ENCODE results near the gene FGFR2.

Gene FGFR2

DNA sequence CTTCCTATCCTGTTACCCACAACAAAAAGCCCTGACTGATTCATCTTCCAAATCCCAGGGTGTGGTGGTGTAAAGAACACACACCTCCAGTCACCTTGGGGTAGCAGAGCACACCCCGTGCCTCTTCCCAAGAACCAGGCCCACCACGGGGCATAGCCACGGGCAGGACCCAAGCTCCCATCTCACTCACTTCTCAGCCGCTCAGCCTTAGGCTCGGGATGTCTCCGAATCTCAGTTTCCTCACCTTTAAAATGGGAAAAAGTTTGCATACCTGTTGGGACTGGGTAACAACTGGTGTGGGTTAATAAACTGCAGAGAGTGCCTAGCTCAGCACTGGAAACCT, 139.0 kb downstream of the FGFR2 start:
- DNase-seq (ENCODE audit: low read depth in 3 of 3, low spot score in 1 of 3): no peak

DNA sequence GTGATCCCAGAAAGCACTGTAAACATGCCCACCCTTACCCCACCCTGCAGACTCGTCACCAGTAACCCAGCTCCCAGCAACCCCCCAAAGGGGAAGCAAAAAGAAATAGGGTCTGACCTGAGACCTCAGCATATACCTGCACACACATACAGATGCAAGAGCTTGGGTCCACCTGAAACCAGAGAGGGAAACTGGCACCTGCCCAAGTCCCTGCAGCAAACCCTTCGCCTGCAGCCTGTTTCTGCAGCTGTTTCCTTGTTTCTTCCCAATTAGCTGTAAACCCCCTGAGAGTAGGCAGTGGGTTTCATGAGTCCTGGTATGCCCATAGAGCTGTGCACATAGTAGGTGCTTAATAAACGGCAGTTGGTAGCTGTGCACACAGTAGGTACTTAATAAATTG, 140.5 kb downstream of the FGFR2 start:
- DNase-seq (ENCODE audit: low read depth in 3 of 3, low spot score in 1 of 3): no peak

GRCh38 chr10:121455377-121455776, 142.9 kb downstream of the FGFR2 start:
- no peak for DNase-seq (ENCODE audit: low read depth in 3 of 3, low spot score in 1 of 3)

DNA sequence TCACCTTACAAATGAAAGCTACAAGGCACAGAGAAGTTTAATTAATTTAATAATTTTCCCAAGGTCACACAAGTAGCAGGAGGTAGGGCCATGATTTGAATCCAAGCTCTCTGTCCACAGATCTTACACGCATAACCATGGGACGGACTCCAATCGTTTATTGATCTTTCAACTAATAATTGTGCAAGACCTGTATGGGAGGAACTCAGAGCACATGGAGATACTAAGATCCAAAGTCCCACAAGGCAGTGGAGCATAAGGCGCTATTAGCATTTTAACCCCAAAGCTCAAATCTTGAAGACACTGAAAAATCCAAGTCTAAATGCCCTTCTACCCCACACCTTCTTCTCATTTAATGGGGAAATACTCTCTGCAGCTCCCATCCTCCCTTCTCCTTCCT, 143.5 kb downstream of the FGFR2 start:
- no peak for DNase-seq (ENCODE audit: low read depth in 3 of 3, low spot score in 1 of 3)

DNA sequence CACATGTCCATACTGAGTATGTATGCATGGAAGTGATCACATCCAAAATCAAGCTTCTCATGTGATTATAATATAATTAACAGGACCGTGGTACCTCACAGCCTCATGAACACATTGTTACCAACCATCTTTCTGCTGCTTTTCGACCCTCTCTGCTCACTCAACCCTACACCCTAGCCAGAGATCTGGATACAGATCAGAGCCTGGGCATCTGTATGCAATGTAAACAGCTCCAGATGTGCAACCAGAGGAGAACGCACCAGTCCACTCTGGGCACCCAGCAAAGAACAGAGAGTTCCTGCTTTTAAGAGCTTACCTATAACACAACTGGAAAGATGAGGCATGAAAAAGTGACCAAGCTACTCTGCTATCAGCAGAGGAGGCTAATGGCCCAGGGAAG, 145.1 kb downstream of the FGFR2 start:
- DNase-seq (ENCODE audit: low read depth in 3 of 3, low spot score in 1 of 3): no peak

GRCh38 chr10:121452581-121452980, 145.7 kb downstream of the FGFR2 start:
- no peak for DNase-seq (ENCODE audit: low read depth in 3 of 3, low spot score in 1 of 3)

DNA sequence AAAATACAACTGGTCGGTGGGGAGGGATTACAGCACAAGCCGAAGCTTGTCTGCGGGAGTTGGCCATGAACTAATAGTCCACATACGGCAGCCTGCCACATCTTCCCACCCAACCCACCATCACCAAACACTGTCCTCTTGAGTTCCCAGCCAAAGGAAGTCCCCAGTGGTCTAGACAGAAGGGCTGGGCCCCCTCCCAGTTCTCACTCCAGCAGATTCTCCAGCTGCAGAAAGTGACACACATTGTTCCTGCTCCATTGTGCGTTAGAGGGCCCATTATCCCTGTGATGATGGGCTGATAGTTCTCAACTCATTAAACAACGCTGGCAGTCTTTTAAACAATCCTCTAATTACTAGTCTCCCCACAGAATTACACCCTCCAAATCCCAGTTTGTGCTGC, 148.0 kb downstream of the FGFR2 start:
- no peak for DNase-seq (ENCODE audit: low read depth in 3 of 3, low spot score in 1 of 3)

- no peak for DNase-seq (ENCODE audit: low read depth in 3 of 3, low spot score in 1 of 3)
Observed at GRCh38 chr10:121449482-121449924, 148.7 kb downstream of the FGFR2 start.

- no peak for DNase-seq (ENCODE audit: low read depth in 3 of 3, low spot score in 1 of 3)
Observed at GRCh38 chr10:121448766-121449421, 149.3 kb downstream of the FGFR2 start.

- DNase-seq (ENCODE audit: low read depth in 3 of 3, low spot score in 1 of 3): no peak
Observed at GRCh38 chr10:121444520-121445165, 153.6 kb downstream of the FGFR2 start.

DNA sequence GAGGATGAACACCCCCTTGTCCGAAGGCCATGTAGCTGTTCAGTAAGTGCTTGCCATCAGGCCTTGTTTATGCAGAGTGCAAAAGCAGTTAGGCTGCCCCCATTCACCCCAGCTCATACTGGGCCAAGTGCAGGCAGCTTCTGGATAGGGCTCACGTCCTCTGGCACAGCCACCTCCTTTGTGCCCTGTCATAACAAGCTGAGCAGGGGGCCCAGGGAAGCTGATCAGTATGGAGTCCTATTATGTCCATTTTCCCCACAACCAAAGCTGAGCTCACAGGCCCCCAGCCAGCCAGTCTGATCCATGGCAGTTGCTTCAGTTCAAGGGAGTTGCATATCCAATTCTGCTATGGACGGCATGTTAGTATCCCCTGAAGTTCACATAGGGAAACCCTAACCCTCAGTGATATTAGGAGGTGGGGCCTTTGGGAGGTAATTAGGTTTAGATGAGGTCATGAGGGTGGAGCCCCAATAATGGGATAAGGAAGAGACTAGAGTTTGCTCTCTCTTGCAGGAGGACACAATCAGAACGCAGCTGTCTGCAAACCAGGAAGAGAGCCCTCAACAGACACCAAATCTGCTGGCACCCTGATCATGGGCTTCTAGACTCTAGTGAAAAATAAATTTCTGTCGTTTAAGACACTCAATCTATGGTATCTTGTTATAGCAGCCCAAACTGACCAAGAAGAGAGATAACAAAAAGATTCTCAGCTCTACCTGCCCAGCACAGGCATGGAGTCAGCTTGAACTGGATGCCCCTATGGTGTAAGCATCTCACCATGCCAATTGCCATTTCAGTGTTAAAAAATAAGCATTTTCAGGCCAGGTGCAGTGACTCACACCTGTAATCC, 155.9 kb downstream of the FGFR2 start:
- DNase-seq (ENCODE audit: low read depth in 3 of 3, low spot score in 1 of 3): no peak

- DNase-seq (ENCODE audit: low read depth in 3 of 3, low spot score in 1 of 3): no peak
Observed at GRCh38 chr10:121440461-121440860, 157.8 kb downstream of the FGFR2 start.

DNA sequence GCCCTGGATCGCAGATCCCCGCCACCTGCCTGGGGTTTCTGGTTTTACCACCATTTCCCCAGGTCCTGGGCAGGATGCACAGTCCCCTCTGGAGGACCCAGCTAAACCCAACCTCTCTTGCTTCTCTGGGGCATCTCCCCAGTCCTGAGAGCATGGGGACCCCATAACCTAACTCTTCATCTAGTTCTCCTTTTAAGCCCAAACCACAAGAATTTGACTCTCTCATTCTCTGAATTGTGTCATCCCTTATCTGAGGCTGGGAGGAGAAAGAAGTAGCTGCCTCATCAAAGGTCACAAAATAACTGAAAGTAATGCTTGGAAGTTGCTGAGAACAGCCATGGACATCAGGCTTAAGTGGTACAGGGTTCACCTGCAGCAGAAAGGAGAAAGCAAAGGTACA, 159.9 kb downstream of the FGFR2 start:
- no peak for DNase-seq (ENCODE audit: low read depth in 3 of 3, low spot score in 1 of 3)

- no peak for DNase-seq (ENCODE audit: low read depth in 3 of 3, low spot score in 1 of 3)
Observed at GRCh38 chr10:121437596-121437995, 160.6 kb downstream of the FGFR2 start.

GRCh38 chr10:121436630-121437341, 161.5 kb downstream of the FGFR2 start:
- no peak for DNase-seq (ENCODE audit: low read depth in 3 of 3, low spot score in 1 of 3)

- no peak for DNase-seq (ENCODE audit: low read depth in 3 of 3, low spot score in 1 of 3)
Observed at GRCh38 chr10:121436281-121436629, 162.0 kb downstream of the FGFR2 start.

GRCh38 chr10:121435099-121435875, 163.0 kb downstream of the FGFR2 start:
- no peak for DNase-seq (ENCODE audit: low read depth in 3 of 3, low spot score in 1 of 3)

GRCh38 chr10:121433965-121434364, 164.3 kb downstream of the FGFR2 start:
- DNase-seq (ENCODE audit: low read depth in 3 of 3, low spot score in 1 of 3): no peak

- no peak for DNase-seq (ENCODE audit: low read depth in 3 of 3, low spot score in 1 of 3)
Observed at GRCh38 chr10:121428867-121429266, 169.4 kb downstream of the FGFR2 start.
